Rectal smooth muscle tissue (tissue), 1 donor: Measurements from ENCODE around the gene CIAO2A.
"Not testable (repeated sequence)": the region's sequence is repeated elsewhere in the genome, so short reads cannot be mapped to it uniquely, and the experiment has no call there.

ENCODE experiments used
- H3K27ac ChIP-seq: one replicate; pipeline ENCODE4 v1.7.0; 2013; ENCODE audit warnings: low read depth, low read length, inconsistent platforms
- H3K27me3 ChIP-seq: one replicate; pipeline ENCODE4 v1.7.0; 2013; ENCODE audit warnings: low read length; ENCODE audit not compliant: control insufficient read depth, insufficient read depth
- H3K36me3 ChIP-seq: one replicate; pipeline ENCODE4 v1.7.0; 2013; ENCODE audit warnings: low read length; ENCODE audit not compliant: control insufficient read depth, insufficient read depth
- H3K4me1 ChIP-seq: one replicate; pipeline ENCODE4 v1.7.0; 2013; ENCODE audit warnings: low read length; ENCODE audit not compliant: control insufficient read depth, insufficient read depth
- H3K4me3 ChIP-seq: one replicate; pipeline ENCODE4 v1.7.0; 2013; ENCODE audit warnings: low read length
- H3K9ac ChIP-seq: one replicate; pipeline ENCODE4 v1.7.0; 2013; ENCODE audit warnings: low read length

The CIAO2A gene

GRCh38 chr15:64058279-64058678 lies 35.4 kb downstream of the CIAO2A start:
- Histone ChIP-seq H3K27me3 (no peaks in the 10 kb centered on the region), H3K4me1 (no peaks in the 10 kb centered on the region), H3K27ac (no peak overlapping the region), H3K36me3 (no peaks in the 10 kb centered on the region), H3K9ac (no peak overlapping the region), H3K4me3 (no peak overlapping the region)

GRCh38 chr15:64053674-64054073 lies 40.0 kb downstream of the CIAO2A start:
- not testable (repeated sequence) for H3K36me3 ChIP-seq, H3K4me1 ChIP-seq, H3K27ac ChIP-seq, H3K27me3 ChIP-seq, H3K4me3 ChIP-seq, H3K9ac ChIP-seq

GRCh38 chr15:64052925-64053491 lies 40.6 kb downstream of the CIAO2A start:
- H3K27ac ChIP-seq: no peak overlapping the region
- H3K4me3 ChIP-seq: no peak overlapping the region
- H3K36me3 ChIP-seq: no peaks in the 10 kb centered on the region
- no peaks in the 10 kb centered on the region for H3K27me3 ChIP-seq
- H3K9ac ChIP-seq: no peak overlapping the region
- H3K4me1 ChIP-seq: no peaks in the 10 kb centered on the region

- H3K36me3 ChIP-seq: no peaks in the 10 kb centered on the region
- no peaks in the 10 kb centered on the region for H3K4me1 ChIP-seq
- H3K9ac ChIP-seq: no peak overlapping the region
- no peaks in the 10 kb centered on the region for H3K27me3 ChIP-seq
- H3K27ac ChIP-seq: no peak overlapping the region
- H3K4me3 ChIP-seq: no peak overlapping the region
These were observed 42.0 kb downstream of the CIAO2A start for GRCh38 chr15:64051407-64052259.

GRCh38 chr15:64051093-64051402 lies 42.6 kb downstream of the CIAO2A start:
- no peak overlapping the region for H3K9ac ChIP-seq
- H3K27ac ChIP-seq: no peak overlapping the region
- H3K4me1 ChIP-seq: no peaks in the 10 kb centered on the region
- no peak overlapping the region for H3K4me3 ChIP-seq
- H3K27me3 ChIP-seq: no peaks in the 10 kb centered on the region
- no peaks in the 10 kb centered on the region for H3K36me3 ChIP-seq

GRCh38 chr15:64050281-64051092 lies 43.2 kb downstream of the CIAO2A start:
- Histone ChIP-seq H3K27me3 (no peaks in the 10 kb centered on the region), H3K4me3 (no peak overlapping the region), H3K36me3 (no peaks in the 10 kb centered on the region), H3K4me1 (no peaks in the 10 kb centered on the region), H3K27ac (no peak overlapping the region), H3K9ac (no peak overlapping the region)

GRCh38 chr15:64048781-64049460 lies 44.7 kb downstream of the CIAO2A start:
- H3K36me3 ChIP-seq: no peaks in the 10 kb centered on the region
- no peak overlapping the region for H3K4me3 ChIP-seq
- no peak overlapping the region for H3K9ac ChIP-seq
- no peaks in the 10 kb centered on the region for H3K4me1 ChIP-seq
- H3K27ac ChIP-seq: no peak overlapping the region
- no peaks in the 10 kb centered on the region for H3K27me3 ChIP-seq

GRCh38 chr15:64046421-64047153 lies 47.1 kb downstream of the CIAO2A start, which contains the start of gene DAPK2:
TSS of gene DAPK2 (minus strand) at chr15:64046485. CDS start at chr15:64040261, 6,224 bp downstream.
- no peaks in the 10 kb centered on the region for H3K36me3 ChIP-seq
- no peak within 1 kb of the TSS for H3K27ac ChIP-seq
- peak within 1 kb of the TSS; percentile 58 for H3K4me3 ChIP-seq
- H3K9ac ChIP-seq: peak within 1 kb of the TSS; percentile 14
- H3K27me3 ChIP-seq: no peaks in the 10 kb centered on the region
- no peaks in the 10 kb centered on the region for H3K4me1 ChIP-seq

- Histone ChIP-seq H3K36me3 (no peaks in the 10 kb centered on the region), H3K4me1 (no peaks in the 10 kb centered on the region), H3K27me3 (no peaks in the 10 kb centered on the region), H3K9ac (peak overlapping the region; percentile 14), H3K4me3 (peak overlapping the region; percentile 58), H3K27ac (no peak overlapping the region)
These were observed 47.7 kb downstream of the CIAO2A start for GRCh38 chr15:64045774-64046420.

GRCh38 chr15:64045101-64045435 lies 48.6 kb downstream of the CIAO2A start:
- Histone ChIP-seq H3K9ac (no peak overlapping the region), H3K27me3 (no peaks in the 10 kb centered on the region), H3K27ac (no peak overlapping the region), H3K4me1 (no peaks in the 10 kb centered on the region), H3K36me3 (no peaks in the 10 kb centered on the region), H3K4me3 (peak overlapping the region; percentile 58)

GRCh38 chr15:64044300-64045100 lies 49.1 kb downstream of the CIAO2A start:
- Histone ChIP-seq H3K9ac (no peak overlapping the region), H3K4me1 (no peaks in the 10 kb centered on the region), H3K4me3 (peak overlapping the region; percentile 58), H3K27me3 (no peaks in the 10 kb centered on the region), H3K27ac (no peak overlapping the region), H3K36me3 (no peaks in the 10 kb centered on the region)
